ENCODE results near the gene ABHD2.
"Not testable (repeated sequence)": the region's sequence is repeated elsewhere in the genome, so short reads cannot be mapped to it uniquely, and the experiment has no call there.

The ABHD2 gene

GRCh38 chr15:89140595-89140994 lies 52.3 kb downstream of the ABHD2 start:
- no peak for DNase-seq

GRCh38 chr15:89141159-89141558 lies 52.9 kb downstream of the ABHD2 start:
- not testable (repeated sequence) for DNase-seq

GRCh38 chr15:89141885-89142284 lies 53.6 kb downstream of the ABHD2 start:
- no peak for DNase-seq

GRCh38 chr15:89142423-89142822 lies 54.2 kb downstream of the ABHD2 start:
- DNase-seq = no peak

GRCh38 chr15:89143503-89144162 lies 55.4 kb downstream of the ABHD2 start:
- DNase-seq = peak in 1 of 2 donors; percentile 59

GRCh38 chr15:89144491-89144890 lies 56.2 kb downstream of the ABHD2 start:
- no peak for DNase-seq

- no peak for DNase-seq
These were observed 58.1 kb downstream of the ABHD2 start for GRCh38 chr15:89146366-89146765.

GRCh38 chr15:89148126-89148525 lies 59.9 kb downstream of the ABHD2 start:
- no peak for DNase-seq

GRCh38 chr15:89149501-89150101 lies 61.3 kb downstream of the ABHD2 start:
- DNase-seq = no peak

GRCh38 chr15:89150287-89150686 lies 62.0 kb downstream of the ABHD2 start:
- DNase-seq = no peak

- no peak for DNase-seq
These were observed 62.8 kb downstream of the ABHD2 start for GRCh38 chr15:89150762-89151664.

GRCh38 chr15:89155122-89155521 lies 66.9 kb downstream of the ABHD2 start:
- DNase-seq = no peak

- DNase-seq = no peak
These were observed 67.4 kb downstream of the ABHD2 start for GRCh38 chr15:89155656-89156055.

GRCh38 chr15:89157061-89157460 lies 68.8 kb downstream of the ABHD2 start:
- DNase-seq = no peak

- DNase-seq = no peak
These were observed 69.8 kb downstream of the ABHD2 start for GRCh38 chr15:89157918-89158564.

GRCh38 chr15:89161666-89162065 lies 73.4 kb downstream of the ABHD2 start:
- DNase-seq = no peak

- DNase-seq = no peak
These were observed 75.2 kb downstream of the ABHD2 start for GRCh38 chr15:89163271-89164055.

- DNase-seq = no peak
These were observed 76.5 kb downstream of the ABHD2 start for GRCh38 chr15:89164712-89165211.

GRCh38 chr15:89165677-89166076 lies 77.4 kb downstream of the ABHD2 start:
- DNase-seq = no peak

GRCh38 chr15:89167267-89168176 lies 79.3 kb downstream of the ABHD2 start:
- DNase-seq = no peak

GRCh38 chr15:89168316-89168833 lies 80.1 kb downstream of the ABHD2 start:
- no peak for DNase-seq
